H9 (cell line): ENCODE results near the gene IFI27L1. TPM values are rescaled to one million over a fixed set of nuclear protein-coding genes. Genes with fewer than 3 reads are reported as not detected.

Experiments used
- DNase-seq: peaks from one replicate; pipeline ENCODE4 v3.0.0-alpha.2; 2017
- H2AFZ ChIP-seq: one replicate; pipeline ENCODE4 v1.6.1; 2013; ENCODE audit warnings: mild to moderate bottlenecking, low read length, control low read depth, moderate library complexity
- H2AK5ac ChIP-seq: 2 replicates; pipeline ENCODE4 v1.6.1; 2013; ENCODE audit warnings: low read length, control low read depth, mixed read lengths; ENCODE audit not compliant: insufficient read length
- H2BK120ac ChIP-seq: one replicate; pipeline ENCODE4 v1.6.1; 2013; ENCODE audit warnings: low read depth, mild to moderate bottlenecking, low read length, control low read depth, inconsistent platforms; ENCODE audit not compliant: poor library complexity, severe bottlenecking
- H2BK12ac ChIP-seq: 2 replicates; pipeline ENCODE4 v1.6.1; 2013; ENCODE audit warnings: low read length, control low read depth, mixed read lengths, low read depth; ENCODE audit not compliant: insufficient read length
- H2BK15ac ChIP-seq: 2 replicates; pipeline ENCODE4 v1.6.1; 2013; ENCODE audit warnings: low read depth, low read length, control low read depth
- H2BK20ac ChIP-seq: one replicate; pipeline ENCODE4 v1.6.1; 2013; ENCODE audit warnings: low read depth, mild to moderate bottlenecking, low read length, control low read depth, inconsistent platforms; ENCODE audit not compliant: poor library complexity, severe bottlenecking
- H2BK5ac ChIP-seq: 2 replicates; pipeline ENCODE4 v1.6.1; 2013; ENCODE audit warnings: low read length, control low read depth, mixed read lengths; ENCODE audit not compliant: insufficient read length
- H3K14ac ChIP-seq: 2 replicates; pipeline ENCODE4 v1.6.1; 2013; ENCODE audit warnings: low read length, control low read depth; ENCODE audit not compliant: insufficient read depth
- H3K18ac ChIP-seq: 2 replicates; pipeline ENCODE4 v1.6.1; 2013; ENCODE audit warnings: low read depth, mild to moderate bottlenecking, mixed read lengths, low read length, control low read depth; ENCODE audit not compliant: insufficient read length
- H3K23ac ChIP-seq: 2 replicates; pipeline ENCODE4 v1.6.1; 2013; ENCODE audit warnings: low read length, control low read depth, mixed read lengths, low read depth; ENCODE audit not compliant: insufficient read length
- H3K23me2 ChIP-seq: 2 replicates; pipeline ENCODE4 v1.6.1; 2013; ENCODE audit warnings: low read depth, mild to moderate bottlenecking, mixed read lengths, low read length, control low read depth; ENCODE audit not compliant: insufficient read length, poor library complexity, severe bottlenecking
- H3K27ac ChIP-seq: 2 replicates; pipeline ENCODE4 v1.5.1; 2013; ENCODE audit warnings: low read length, control low read depth, mixed read lengths, low read depth; ENCODE audit not compliant: insufficient read length
- H3K27me3 ChIP-seq: 2 replicates; pipeline ENCODE4 v1.6.1; 2013; ENCODE audit warnings: low read length, control low read depth, inconsistent platforms; ENCODE audit not compliant: insufficient read depth
- H3K4ac ChIP-seq: 2 replicates; pipeline ENCODE4 v1.6.1; 2013; ENCODE audit warnings: low read depth, mild to moderate bottlenecking, control low read depth, inconsistent platforms, low read length, moderate library complexity
- H3K4me1 ChIP-seq: 2 replicates; pipeline ENCODE4 v1.6.1; 2013; ENCODE audit warnings: low read length, control low read depth, inconsistent platforms; ENCODE audit not compliant: insufficient read depth
- H3K4me2 ChIP-seq: 2 replicates; pipeline ENCODE4 v1.6.1; 2013; ENCODE audit warnings: low read length, control low read depth, mixed read lengths; ENCODE audit not compliant: insufficient read length, insufficient read depth
- H3K56ac ChIP-seq: 2 replicates; pipeline ENCODE4 v1.6.1; 2013; ENCODE audit warnings: low read depth, mild to moderate bottlenecking, mixed read lengths, low read length, control low read depth; ENCODE audit not compliant: insufficient read length
- H3K79me1 ChIP-seq: 2 replicates; pipeline ENCODE4 v1.6.1; 2013; ENCODE audit warnings: low read depth, mild to moderate bottlenecking, moderate library complexity, low read length, control low read depth, inconsistent platforms; ENCODE audit not compliant: insufficient read depth, poor library complexity, severe bottlenecking
- H3K79me2 ChIP-seq: 2 replicates; pipeline ENCODE4 v1.6.1; 2013; ENCODE audit warnings: low read length, control low read depth, inconsistent platforms; ENCODE audit not compliant: insufficient read depth
- H3K9ac ChIP-seq: 2 replicates; pipeline ENCODE4 v1.6.1; 2013; ENCODE audit warnings: low read length, control low read depth, mixed read lengths; ENCODE audit not compliant: insufficient read length; ENCODE audit errors: extremely low read depth
- H3K9me3 ChIP-seq: one replicate; pipeline ENCODE4 v1.6.1; 2013; ENCODE audit warnings: low read depth, low read length, inconsistent platforms; ENCODE audit not compliant: control insufficient read depth
- H3T11ph ChIP-seq: one replicate; pipeline ENCODE4 v1.6.1; 2013; ENCODE audit warnings: mild to moderate bottlenecking, low read length, control low read depth, inconsistent platforms
- H4K20me1 ChIP-seq: one replicate; pipeline ENCODE4 v1.6.1; 2013; ENCODE audit not compliant: control insufficient read depth, insufficient read length, insufficient read depth
- H4K5ac ChIP-seq: 2 replicates; pipeline ENCODE4 v1.6.1; 2013; ENCODE audit warnings: low read depth, mild to moderate bottlenecking, mixed read lengths, low read length, control low read depth; ENCODE audit not compliant: insufficient read length
- H4K8ac ChIP-seq: replicated peaks from 2 replicates; pipeline ENCODE4 v1.6.1; 2013; ENCODE audit warnings: low read length, control low read depth, mixed read lengths, low read depth; ENCODE audit not compliant: insufficient read length
- H4K91ac ChIP-seq: 2 replicates; pipeline ENCODE4 v1.6.1; 2013; ENCODE audit warnings: low read depth, mild to moderate bottlenecking, moderate library complexity, mixed read lengths, low read length, control low read depth; ENCODE audit not compliant: insufficient read length
- H3K27ac Mint-ChIP-seq, 3 experiments: 2 replicates in 2 of 3; 3 replicates in 1 of 3; pipeline ENCODE4 v1.8.0; 2020 to 2021; ENCODE audit warnings: mixed read lengths in 3 of 3, mild to moderate bottlenecking in 1 of 3, moderate library complexity in 1 of 3
- H3K27me3 Mint-ChIP-seq: 2 replicates; pipeline ENCODE4 v1.8.0; 2021; ENCODE audit warnings: low read depth, mild to moderate bottlenecking, moderate library complexity, mixed read lengths
- H3K36me3 Mint-ChIP-seq, 3 experiments: 2 replicates in 2 of 3; 3 replicates in 1 of 3; pipeline ENCODE4 v1.8.0; 2020 to 2021; ENCODE audit warnings: low read depth in 3 of 3, mixed read lengths in 3 of 3; ENCODE audit not compliant: insufficient read depth in 1 of 3
- H3K4me1 Mint-ChIP-seq, 2 experiments: 2 replicates each; pipeline ENCODE4 v1.8.0; 2020; ENCODE audit warnings: mixed read lengths in 2 of 2
- H3K4me3 Mint-ChIP-seq, 2 experiments: 2 replicates in 1 of 2; 3 replicates in 1 of 2; pipeline ENCODE4 v1.8.0; 2020 to 2021; ENCODE audit warnings: mild to moderate bottlenecking in 2 of 2, mixed read lengths in 2 of 2, moderate library complexity in 1 of 2
- H3K9me3 Mint-ChIP-seq, 2 experiments: 2 replicates in 1 of 2; 3 replicates in 1 of 2; pipeline ENCODE4 v1.8.0; 2020; ENCODE audit warnings: mild to moderate bottlenecking in 2 of 2, mixed read lengths in 2 of 2, moderate library complexity in 1 of 2
- CTCF ChIP-seq: fragments of 200-600 bp; sonication (generic); conservative IDR thresholded peaks from 3 replicates; pipeline ENCODE4 v1.8.0; 2021; ENCODE audit warnings: antibody characterized with exemption, mild to moderate bottlenecking
- WGBS: extraction: QIAGEN DNeasy Blood & Tissue Kit; methylation state at CpG from one replicate; pipeline ENCODE4 v1.1.7; 2013; ENCODE audit warnings: missing lambda C conversion rate, low lambda C conversion rate, mixed read lengths; ENCODE audit not compliant: insufficient read length; ENCODE audit errors: extremely low coverage; 5-methylcytosine and 5-hydroxymethylcytosine counted together
- total RNA-seq: library from RNA; stranded (reverse); gene quantifications from 2 replicates; pipeline ENCODE4 v1.2.1, GENCODE V29; 2021

IFI27L1 gene
- total RNA-seq, 1 experiment from 2014 or later, result 27.4 TPM

DNA sequence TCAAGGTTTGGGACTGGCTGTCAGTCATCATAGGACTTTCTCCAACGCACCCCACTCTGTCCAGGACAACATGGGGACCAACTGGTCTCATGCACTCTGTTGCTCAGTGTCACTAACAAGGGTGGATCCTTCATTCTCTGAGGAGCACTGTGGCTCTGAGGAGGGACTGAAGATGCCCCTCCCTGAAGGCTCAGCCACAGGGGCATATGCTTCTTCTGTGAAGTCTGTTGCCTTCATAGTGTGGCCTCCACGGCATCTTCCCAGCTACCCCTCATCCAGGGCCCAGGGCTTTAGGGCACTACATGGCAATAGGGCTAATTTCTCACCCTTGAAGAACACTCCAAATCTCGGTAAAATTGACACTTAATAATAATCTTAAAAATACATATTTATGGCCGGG is 62.6 kb downstream of the IFI27L1 start:
- Histone ChIP-seq H3K4me1 (peaks cover 4% of the 10 kb centered on the region; the same call in 1 of the 2 replicates), H4K91ac (no peak overlapping the region), H3K23me2 (peaks cover 2% of the 10 kb centered on the region), H3K27me3 (no peaks in the 10 kb centered on the region), H3K14ac (no peak overlapping the region), H4K5ac (no peak overlapping the region), H4K20me1 (no peaks in the 10 kb centered on the region), H3K23ac (no peak overlapping the region), H3K56ac (no peak overlapping the region), H3K9me3 (no peaks in the 10 kb centered on the region), H2BK120ac (no peak overlapping the region), H4K8ac (no peak overlapping the region), H3K4ac (no peak overlapping the region), H3K79me1 (no peaks in the 10 kb centered on the region), H3K79me2 (no peaks in the 10 kb centered on the region), H2BK15ac (no peak overlapping the region), H3K9ac (no peak overlapping the region), H2BK20ac (no peak overlapping the region), H3K27ac (no peak overlapping the region), H2BK12ac (no peak overlapping the region), H2BK5ac (no peak overlapping the region), H2AFZ (no peak overlapping the region), H3T11ph (no peak overlapping the region), H3K4me2 (no peak overlapping the region), H2AK5ac (no peak overlapping the region), H3K18ac (no peak overlapping the region)
- WGBS, result no CpG with 5 or more reads among the region's 4 CpGs
- Mint-ChIP-seq H3K4me3 (no peak overlapping the region), H3K9me3 (peaks cover 0 to 3% of the 10 kb centered on the region in 2 experiments; a peak in 1 of 5 replicates), H3K27me3 (peaks cover 1% of the 10 kb centered on the region; the same call in 1 of the 2 replicates), H3K27ac (no peak overlapping the region), H3K36me3 (no peaks in the 10 kb centered on the region), H3K4me1 (peaks cover 21 to 27% of the 10 kb centered on the region in 2 experiments)
- no peak for TF ChIP-seq CTCF
- no peak for DNase-seq
